Middle frontal gyrus (tissue), 1 donor: ENCODE results near the gene ADAR.

Experiments used
- DNase-seq: peaks from one replicate; pipeline ENCODE4 v3.0.0-alpha.2; 2015; ENCODE audit warnings: low spot score; ENCODE audit errors: extremely low spot score

Gene ADAR

DNA sequence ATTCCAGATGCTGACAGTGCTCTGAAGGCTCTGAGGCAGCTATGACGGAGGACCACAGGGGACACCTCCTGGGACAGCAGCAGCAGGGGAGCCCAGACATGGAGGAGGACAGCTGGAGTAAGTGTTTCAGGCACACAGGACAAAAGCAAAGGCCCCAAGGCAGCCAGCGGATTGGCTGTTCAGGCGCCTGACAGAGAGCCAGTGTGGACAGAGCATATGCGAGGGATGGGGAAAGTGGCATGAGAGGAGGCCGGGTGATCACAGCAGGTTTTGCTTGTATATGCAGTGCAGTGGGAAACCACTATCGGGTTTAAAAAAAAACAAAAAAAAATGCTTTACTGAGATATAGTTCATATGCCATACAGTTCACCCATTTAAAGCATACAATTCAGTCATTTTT, 21.3 kb downstream of the ADAR start:
- DNase-seq: no peak

GRCh38 chr1:154586231-154586630, 21.8 kb downstream of the ADAR start:
- DNase-seq: no peak

GRCh38 chr1:154584267-154584994, 23.6 kb downstream of the ADAR start:
- no peak for DNase-seq

- no peak for DNase-seq
Measured at GRCh38 chr1:154583773-154584172, 24.2 kb downstream of the ADAR start.

GRCh38 chr1:154582885-154583284, 25.1 kb downstream of the ADAR start:
- DNase-seq: no peak

DNA sequence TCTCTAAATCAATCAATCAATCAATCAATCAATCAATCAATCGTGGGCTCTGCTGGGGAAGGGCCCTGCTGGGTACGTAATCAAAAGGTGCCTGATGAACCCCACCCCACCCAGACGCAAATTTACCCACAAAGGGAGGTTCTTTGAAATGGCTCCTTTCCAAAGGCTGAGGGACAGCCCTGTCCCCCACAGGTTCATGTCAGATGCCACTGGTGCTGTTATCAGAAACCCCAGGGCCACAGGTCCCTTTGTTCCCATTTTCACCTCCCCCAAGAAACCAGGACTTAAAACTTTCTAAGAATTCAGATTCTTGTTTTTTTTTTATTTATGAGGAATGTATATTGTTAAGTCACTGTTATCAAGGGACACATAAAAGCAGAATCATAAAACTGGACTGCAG, 26.2 kb downstream of the ADAR start:
- DNase-seq: no peak

- no peak for DNase-seq
Measured at GRCh38 chr1:154579374-154579773, 28.6 kb downstream of the ADAR start.

DNA sequence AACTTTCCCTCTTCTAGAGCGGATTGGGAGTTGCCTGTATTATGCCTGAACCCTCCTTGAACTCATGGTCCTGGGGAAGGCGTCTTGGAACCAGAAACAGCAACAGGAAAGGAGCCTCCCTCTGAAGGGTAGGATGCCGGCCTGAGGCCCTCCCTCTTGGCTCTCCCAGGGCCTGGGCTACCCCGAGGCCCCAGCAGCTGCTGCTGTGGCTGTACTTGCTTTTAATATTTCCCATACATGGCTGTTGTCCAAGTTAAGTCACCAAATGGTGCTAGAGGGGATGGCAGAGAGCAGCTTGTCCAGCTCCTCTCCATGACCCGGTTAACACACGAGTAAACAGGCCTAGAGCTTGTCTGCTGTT, 29.9 kb downstream of the ADAR start:
- DNase-seq: no peak

DNA sequence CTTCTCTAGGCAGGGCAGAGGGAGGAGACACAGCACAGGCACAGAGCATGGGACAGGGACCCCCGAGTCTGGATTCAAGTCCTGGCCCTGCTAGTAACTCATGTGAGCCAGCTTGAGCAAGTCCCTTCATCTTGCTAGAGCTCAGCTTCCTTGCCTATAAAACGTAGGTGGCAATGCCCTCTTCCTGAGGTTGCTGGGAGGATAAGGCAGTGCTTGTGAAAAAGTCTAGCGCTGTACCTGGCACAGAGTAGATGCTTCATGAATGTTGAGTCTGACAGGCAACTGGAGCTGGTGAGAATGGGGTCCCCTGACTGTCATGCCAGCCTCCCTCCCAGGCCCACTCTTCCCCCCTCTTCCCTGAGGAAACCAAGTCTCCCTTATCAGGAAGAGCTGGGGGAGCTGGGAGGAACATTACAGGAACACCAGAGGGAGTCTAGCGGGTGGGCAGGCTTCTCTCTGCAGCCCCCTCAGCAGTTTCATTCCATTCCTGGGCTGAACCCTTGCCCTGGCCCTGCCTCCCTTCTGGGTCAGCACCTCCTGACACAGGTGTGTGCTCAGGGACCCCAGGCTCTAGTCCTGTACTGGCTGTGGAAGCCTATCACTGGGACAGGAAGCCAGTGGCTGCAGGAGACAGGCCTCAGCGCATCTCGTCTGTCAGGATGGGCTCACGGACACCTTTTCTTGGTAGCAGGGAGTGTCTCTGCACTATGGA, 30.5 kb downstream of the ADAR start:
- no peak for DNase-seq

- DNase-seq: no peak
Measured at GRCh38 chr1:154575951-154576566, 31.9 kb downstream of the ADAR start.

DNA sequence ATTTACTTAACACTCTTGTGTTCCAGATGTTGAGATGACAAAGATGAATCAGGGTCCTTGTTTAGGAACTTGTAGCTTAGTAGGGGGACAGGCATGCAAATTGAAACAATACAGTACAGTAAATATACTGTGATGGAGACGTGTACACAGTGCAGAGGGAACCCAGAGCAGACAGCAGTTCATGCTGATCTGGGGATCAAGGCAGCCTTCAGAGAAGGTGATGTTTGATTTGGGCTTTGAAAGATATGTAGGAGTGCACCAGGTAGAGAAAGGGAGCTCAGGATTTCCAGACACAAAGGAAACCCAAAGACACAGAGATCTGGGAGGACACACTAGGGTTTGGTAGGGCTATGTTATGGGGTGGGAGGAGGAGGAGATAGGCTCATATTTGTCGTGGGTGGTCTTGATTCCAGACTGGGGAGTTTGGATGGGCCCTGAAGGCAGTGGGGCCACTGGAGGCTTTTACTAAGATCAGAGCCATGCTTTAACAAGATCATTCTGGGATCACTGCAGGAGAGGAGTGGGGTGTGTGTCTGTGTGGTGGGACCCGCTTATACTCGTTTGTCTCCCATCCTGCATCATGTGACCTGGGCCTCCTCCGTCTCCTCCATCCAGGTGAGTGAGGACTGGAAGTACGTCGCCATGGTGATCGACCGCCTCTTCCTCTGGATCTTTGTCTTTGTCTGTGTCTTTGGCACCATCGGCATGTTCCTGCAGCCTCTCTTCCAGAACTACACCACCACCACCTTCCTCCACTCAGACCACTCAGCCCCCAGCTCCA, 32.6 kb downstream of the ADAR start:
- no peak for DNase-seq

DNA sequence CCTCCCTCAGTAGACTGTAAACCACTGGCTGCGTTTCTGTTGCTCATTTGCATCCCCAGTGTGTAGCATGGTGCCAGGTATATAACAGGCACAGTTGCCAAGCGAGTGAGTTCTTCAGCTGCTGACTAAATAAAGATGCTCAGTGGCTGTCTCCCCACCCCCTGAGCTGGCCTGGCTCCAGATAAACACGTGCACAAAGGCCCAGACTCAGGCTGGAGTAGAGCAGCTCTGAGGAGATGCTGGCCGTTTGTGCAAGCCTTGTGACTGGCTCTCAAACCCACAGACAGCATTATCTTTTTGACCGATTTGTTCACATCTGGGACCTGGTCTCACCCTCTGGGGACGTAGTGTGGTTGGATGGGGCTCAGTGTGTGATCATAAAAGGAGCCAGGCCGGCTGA, 33.3 kb downstream of the ADAR start:
- peak; percentile 21 for DNase-seq

DNA sequence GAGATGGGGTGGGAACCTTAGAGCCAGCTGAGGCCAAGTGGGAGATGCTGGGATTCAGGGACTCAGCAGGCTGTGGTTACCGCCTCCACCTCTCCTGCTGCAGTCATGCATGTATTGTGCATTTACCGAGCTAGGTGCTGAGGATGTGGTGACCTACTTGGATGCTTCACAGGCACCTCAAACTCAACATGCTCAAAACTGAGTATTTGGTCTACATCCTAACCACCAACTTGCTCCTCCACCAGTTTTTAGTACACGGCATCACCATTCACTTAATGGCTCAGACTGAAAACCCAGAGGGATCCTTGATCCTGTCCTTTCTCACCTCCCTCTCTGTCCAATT, 34.8 kb downstream of the ADAR start:
- no peak for DNase-seq

GRCh38 chr1:154572468-154573167, 35.4 kb downstream of the ADAR start:
- DNase-seq: no peak

DNA sequence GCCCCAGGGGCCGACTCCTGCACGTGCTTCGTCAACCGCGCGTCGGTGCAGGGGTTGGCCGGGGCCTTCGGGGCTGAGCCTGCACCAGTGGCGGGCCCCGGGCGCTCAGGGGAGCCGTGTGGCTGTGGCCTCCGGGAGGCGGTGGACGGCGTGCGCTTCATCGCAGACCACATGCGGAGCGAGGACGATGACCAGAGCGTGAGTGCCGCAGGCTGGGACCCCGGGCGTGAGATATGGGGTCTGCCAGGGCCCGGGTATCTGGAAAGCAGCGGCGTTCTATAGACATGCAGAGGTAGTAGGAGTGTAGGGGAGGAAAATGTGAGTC, 36.1 kb downstream of the ADAR start:
- DNase-seq: no peak

DNA sequence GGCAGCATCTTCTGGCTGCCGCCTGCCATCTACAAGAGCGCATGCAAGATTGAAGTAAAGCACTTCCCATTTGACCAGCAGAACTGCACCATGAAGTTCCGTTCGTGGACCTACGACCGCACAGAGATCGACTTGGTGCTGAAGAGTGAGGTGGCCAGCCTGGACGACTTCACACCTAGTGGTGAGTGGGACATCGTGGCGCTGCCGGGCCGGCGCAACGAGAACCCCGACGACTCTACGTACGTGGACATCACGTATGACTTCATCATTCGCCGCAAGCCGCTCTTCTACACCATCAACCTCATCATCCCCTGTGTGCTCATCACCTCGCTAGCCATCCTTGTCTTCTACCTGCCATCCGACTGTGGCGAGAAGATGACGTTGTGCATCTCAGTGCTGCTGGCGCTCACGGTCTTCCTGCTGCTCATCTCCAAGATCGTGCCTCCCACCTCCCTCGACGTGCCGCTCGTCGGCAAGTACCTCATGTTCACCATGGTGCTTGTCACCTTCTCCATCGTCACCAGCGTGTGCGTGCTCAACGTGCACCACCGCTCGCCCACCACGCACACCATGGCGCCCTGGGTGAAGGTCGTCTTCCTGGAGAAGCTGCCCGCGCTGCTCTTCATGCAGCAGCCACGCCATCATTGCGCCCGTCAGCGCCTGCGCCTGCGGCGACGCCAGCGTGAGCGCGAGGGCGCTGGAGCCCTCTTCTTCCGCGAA, 36.6 kb downstream of the ADAR start:
- DNase-seq: no peak

- DNase-seq: no peak
Measured at GRCh38 chr1:154568157-154568815, 39.7 kb downstream of the ADAR start.

- no peak for DNase-seq
Measured at GRCh38 chr1:154567386-154568156, 40.4 kb downstream of the ADAR start, which contains the start of gene CHRNB2. Gene CHRNB2, plus strand, starts transcription at chr1:154567778. Its CDS starts 267 bp downstream, at chr1:154568045.

- no peak for DNase-seq
Measured at GRCh38 chr1:154565876-154566275, 42.1 kb downstream of the ADAR start.
